GM21515 (cell line): ENCODE measurements around the gene CFAP157.

Experiments
- ATAC-seq: cut with Tn5 transposase; IDR thresholded peaks from one replicate; pipeline ENCODE4 v1.9.1; 2021; ENCODE audit not compliant: unreplicated experiment

The CFAP157 gene

GRCh38 chr9:127758843-127759242, 52.1 kb downstream of the CFAP157 start:
- ATAC-seq: no peak

GRCh38 chr9:127761061-127761460, 54.3 kb downstream of the CFAP157 start:
- no peak for ATAC-seq

- ATAC-seq: no peak
Measured at GRCh38 chr9:127761491-127761956, 54.7 kb downstream of the CFAP157 start.

- no peak for ATAC-seq
Measured at GRCh38 chr9:127762111-127762676, 55.4 kb downstream of the CFAP157 start.

- no peak for ATAC-seq
Measured at GRCh38 chr9:127763918-127764384, 57.2 kb downstream of the CFAP157 start.

- no peak for ATAC-seq
Measured at GRCh38 chr9:127765418-127765817, 58.6 kb downstream of the CFAP157 start.
